ENCODE data around the gene MAP4K3. TPM values are rescaled to one million over a fixed set of nuclear protein-coding genes. Genes with fewer than 3 reads are reported as not detected.

The MAP4K3 gene
- polyA plus RNA-seq, 2 of the 4 experiments (the other 2 are of a cell fraction) = 15.8 to 44.6 TPM

GRCh38 chr2:39220136-39220535 lies 216.9 kb downstream of the MAP4K3 start:
- TF ChIP-seq CTCF (IDR thresholded peaks at IDR 0.05) (no peak), HDAC2 (IDR thresholded peaks at IDR 0.05) (no peak), TP53 (CRISPR knock-in tag; IDR thresholded peaks at IDR 0.05) (no peak), RAD21 (conservative IDR thresholded peaks at IDR 0.05 in 1 of 2, IDR thresholded peaks at IDR 0.05 in 1 of 2) (no peak), CBX2 (IDR thresholded peaks at IDR 0.05; ENCODE audit: borderline replicate concordance, low read depth) (no peak), MYC (IDR thresholded peaks at IDR 0.05; ENCODE audit: borderline replicate concordance, low read length) (no peak), KDM5A (IDR thresholded peaks at IDR 0.05) (no peak), CHD2 (IDR thresholded peaks at IDR 0.05; ENCODE audit: low read length, partially characterized antibody) (no peak), ZC3H11A (IDR thresholded peaks at IDR 0.05) (no peak), HOXB13 (CRISPR knock-in tag; IDR thresholded peaks at IDR 0.05; ENCODE audit: low read depth) (no peak), ZSCAN20 (CRISPR knock-in tag; IDR thresholded peaks at IDR 0.05) (no peak), NFE2L2 (conservative IDR thresholded peaks at IDR 0.05; ENCODE audit: low read length) (no peak), ZNF302 (CRISPR knock-in tag; IDR thresholded peaks at IDR 0.05) (no peak), CEBPB (IDR thresholded peaks at IDR 0.05) (no peak), RFX5 (IDR thresholded peaks at IDR 0.05) (no peak), EHMT2 (IDR thresholded peaks at IDR 0.05; ENCODE audit: low read depth) (no peak), ZFP36 (IDR thresholded peaks at IDR 0.05; ENCODE audit: borderline replicate concordance, partially characterized antibody) (no peak)
- TF ChIP-seq, protein P1, sequence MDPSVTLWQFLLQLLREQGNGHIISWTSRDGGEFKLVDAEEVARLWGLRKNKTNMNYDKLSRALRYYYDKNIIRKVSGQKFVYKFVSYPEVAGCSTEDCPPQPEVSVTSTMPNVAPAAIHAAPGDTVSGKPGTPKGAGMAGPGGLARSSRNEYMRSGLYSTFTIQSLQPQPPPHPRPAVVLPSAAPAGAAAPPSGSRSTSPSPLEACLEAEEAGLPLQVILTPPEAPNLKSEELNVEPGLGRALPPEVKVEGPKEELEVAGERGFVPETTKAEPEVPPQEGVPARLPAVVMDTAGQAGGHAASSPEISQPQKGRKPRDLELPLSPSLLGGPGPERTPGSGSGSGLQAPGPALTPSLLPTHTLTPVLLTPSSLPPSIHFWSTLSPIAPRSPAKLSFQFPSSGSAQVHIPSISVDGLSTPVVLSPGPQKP (IDR thresholded peaks at IDR 0.05; ENCODE audit: low read depth, low read length) = no peak
- TF ChIP-seq, protein P2, sequence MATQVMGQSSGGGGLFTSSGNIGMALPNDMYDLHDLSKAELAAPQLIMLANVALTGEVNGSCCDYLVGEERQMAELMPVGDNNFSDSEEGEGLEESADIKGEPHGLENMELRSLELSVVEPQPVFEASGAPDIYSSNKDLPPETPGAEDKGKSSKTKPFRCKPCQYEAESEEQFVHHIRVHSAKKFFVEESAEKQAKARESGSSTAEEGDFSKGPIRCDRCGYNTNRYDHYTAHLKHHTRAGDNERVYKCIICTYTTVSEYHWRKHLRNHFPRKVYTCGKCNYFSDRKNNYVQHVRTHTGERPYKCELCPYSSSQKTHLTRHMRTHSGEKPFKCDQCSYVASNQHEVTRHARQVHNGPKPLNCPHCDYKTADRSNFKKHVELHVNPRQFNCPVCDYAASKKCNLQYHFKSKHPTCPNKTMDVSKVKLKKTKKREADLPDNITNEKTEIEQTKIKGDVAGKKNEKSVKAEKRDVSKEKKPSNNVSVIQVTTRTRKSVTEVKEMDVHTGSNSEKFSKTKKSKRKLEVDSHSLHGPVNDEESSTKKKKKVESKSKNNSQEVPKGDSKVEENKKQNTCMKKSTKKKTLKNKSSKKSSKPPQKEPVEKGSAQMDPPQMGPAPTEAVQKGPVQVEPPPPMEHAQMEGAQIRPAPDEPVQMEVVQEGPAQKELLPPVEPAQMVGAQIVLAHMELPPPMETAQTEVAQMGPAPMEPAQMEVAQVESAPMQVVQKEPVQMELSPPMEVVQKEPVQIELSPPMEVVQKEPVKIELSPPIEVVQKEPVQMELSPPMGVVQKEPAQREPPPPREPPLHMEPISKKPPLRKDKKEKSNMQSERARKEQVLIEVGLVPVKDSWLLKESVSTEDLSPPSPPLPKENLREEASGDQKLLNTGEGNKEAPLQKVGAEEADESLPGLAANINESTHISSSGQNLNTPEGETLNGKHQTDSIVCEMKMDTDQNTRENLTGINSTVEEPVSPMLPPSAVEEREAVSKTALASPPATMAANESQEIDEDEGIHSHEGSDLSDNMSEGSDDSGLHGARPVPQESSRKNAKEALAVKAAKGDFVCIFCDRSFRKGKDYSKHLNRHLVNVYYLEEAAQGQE (IDR thresholded peaks at IDR 0.05) = no peak
- TF ChIP-seq, protein P3, sequence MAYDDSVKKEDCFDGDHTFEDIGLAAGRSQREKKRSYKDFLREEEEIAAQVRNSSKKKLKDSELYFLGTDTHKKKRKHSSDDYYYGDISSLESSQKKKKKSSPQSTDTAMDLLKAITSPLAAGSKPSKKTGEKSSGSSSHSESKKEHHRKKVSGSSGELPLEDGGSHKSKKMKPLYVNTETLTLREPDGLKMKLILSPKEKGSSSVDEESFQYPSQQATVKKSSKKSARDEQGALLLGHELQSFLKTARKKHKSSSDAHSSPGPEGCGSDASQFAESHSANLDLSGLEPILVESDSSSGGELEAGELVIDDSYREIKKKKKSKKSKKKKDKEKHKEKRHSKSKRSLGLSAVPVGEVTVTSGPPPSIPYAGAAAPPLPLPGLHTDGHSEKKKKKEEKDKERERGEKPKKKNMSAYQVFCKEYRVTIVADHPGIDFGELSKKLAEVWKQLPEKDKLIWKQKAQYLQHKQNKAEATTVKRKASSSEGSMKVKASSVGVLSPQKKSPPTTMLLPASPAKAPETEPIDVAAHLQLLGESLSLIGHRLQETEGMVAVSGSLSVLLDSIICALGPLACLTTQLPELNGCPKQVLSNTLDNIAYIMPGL (CRISPR knock-in tag; IDR thresholded peaks at IDR 0.05; ENCODE audit: borderline replicate concordance) = no peak
- ATAC-seq = no peak
- H3K4me1 ChIP-seq = no peaks in the 10 kb centered on the region
- DNase-seq (ENCODE audit: low read depth in 1 of 2, low spot score in 1 of 2) = no peak
- CTCF ChIA-PET = interaction anchor here (4.4 kb wide), 1 partner anchor 9 kb away, joined by 33 read pairs; no protein-coding TSS in a partner anchor
- H3K9me3 ChIP-seq = no peaks in the 10 kb centered on the region
- POLR2A ChIA-PET = no interaction called here
- no peak overlapping the region for H3K4me2 ChIP-seq
- H3K4me3 ChIP-seq = no peak overlapping the region
- H3K27ac ChIP-seq = no peak overlapping the region
- no peak for FAIRE-seq
- 78% methylated on average over 2 of the region's 2 CpGs for WGBS (ENCODE audit: missing lambda C conversion rate)
